Lower lobe of right lung (tissue), 2 donors: Measurements from ENCODE around the gene PHACTR1. TPM values are rescaled to one million over a fixed set of nuclear protein-coding genes. Genes with fewer than 3 reads are reported as not detected.

Source experiments
- ATAC-seq, 2 donors: fragments of 200-7000 bp; cut with Tn5 transposase; one replicate each; pipeline ENCODE4 v1.9.1; 2020 to 2022; ENCODE audit warnings: mild to moderate bottlenecking in 2 of 2, moderate library complexity in 2 of 2
- DNase-seq: peaks from one replicate; pipeline ENCODE4 v3.0.0-alpha.2; 2020
- H3K27ac ChIP-seq: fragments of 200-600 bp; one replicate; pipeline ENCODE4 v1.8.0; 2022
- H3K27me3 ChIP-seq: fragments of 200-600 bp; one replicate; pipeline ENCODE4 v1.8.0; 2022; ENCODE audit warnings: low read depth
- H3K36me3 ChIP-seq: fragments of 200-600 bp; one replicate; pipeline ENCODE4 v1.8.0; 2022; ENCODE audit warnings: mild to moderate bottlenecking
- H3K4me1 ChIP-seq: fragments of 200-600 bp; one replicate; pipeline ENCODE4 v1.8.0; 2022
- H3K4me3 ChIP-seq: fragments of 200-600 bp; one replicate; pipeline ENCODE4 v1.8.0; 2022; ENCODE audit warnings: mild to moderate bottlenecking
- H3K9me3 ChIP-seq: fragments of 200-600 bp; one replicate; pipeline ENCODE4 v1.8.0; 2022
- intact Hi-C: fragments of 100-400 bp; cut with DNase I; formaldehyde crosslinking; loops from one replicate; pipeline ENCODE4 v1.11.0; 2022
- total RNA-seq: library from RNA; stranded (reverse); fragmentation: NEBNext Ultra II Directional; extraction: Animal tissue kit (Norgen Biotek cat#: 25700); gene quantifications from one replicate; pipeline ENCODE4 v1.2.1, GENCODE V29; 2021
- TF ChIP-seq, protein P1 (sequence below): fragments of 200-600 bp; IDR thresholded peaks from one replicate; pipeline ENCODE4 v1.8.0; 2022; ENCODE audit warnings: antibody characterized with exemption, mild to moderate bottlenecking
- donor health status: DM: no; HTN: yes; CAD: no; lungs with severe emphysema.

Gene PHACTR1
- total RNA-seq, 1 donor from 2014 or later, result 91.0 TPM

DNA sequence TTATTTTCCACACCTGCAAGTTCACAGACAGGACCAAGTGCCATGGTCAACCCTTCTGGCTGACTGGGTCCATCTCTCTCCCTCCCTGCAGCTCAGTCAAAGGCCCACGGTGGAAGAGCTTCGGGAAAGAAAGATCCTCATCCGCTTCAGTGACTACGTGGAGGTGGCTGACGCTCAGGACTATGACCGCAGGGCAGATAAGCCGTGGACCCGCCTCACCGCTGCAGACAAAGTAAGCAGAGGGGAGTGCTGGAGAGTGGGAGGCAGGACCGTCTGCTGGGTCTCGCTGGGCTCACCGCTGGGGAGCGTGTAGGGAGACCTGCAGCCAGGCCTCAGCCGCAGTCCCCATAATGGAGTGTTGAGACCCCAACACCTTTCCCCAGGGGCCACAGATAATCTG lies 566.8 kb downstream of the PHACTR1 start:
- DNase-seq, result no peak
- no peak for ATAC-seq
- H3K27ac ChIP-seq, result no peak overlapping the region
- H3K4me3 ChIP-seq, result no peak overlapping the region
- intact Hi-C loops, result no loop called here
- TF ChIP-seq, protein P1, sequence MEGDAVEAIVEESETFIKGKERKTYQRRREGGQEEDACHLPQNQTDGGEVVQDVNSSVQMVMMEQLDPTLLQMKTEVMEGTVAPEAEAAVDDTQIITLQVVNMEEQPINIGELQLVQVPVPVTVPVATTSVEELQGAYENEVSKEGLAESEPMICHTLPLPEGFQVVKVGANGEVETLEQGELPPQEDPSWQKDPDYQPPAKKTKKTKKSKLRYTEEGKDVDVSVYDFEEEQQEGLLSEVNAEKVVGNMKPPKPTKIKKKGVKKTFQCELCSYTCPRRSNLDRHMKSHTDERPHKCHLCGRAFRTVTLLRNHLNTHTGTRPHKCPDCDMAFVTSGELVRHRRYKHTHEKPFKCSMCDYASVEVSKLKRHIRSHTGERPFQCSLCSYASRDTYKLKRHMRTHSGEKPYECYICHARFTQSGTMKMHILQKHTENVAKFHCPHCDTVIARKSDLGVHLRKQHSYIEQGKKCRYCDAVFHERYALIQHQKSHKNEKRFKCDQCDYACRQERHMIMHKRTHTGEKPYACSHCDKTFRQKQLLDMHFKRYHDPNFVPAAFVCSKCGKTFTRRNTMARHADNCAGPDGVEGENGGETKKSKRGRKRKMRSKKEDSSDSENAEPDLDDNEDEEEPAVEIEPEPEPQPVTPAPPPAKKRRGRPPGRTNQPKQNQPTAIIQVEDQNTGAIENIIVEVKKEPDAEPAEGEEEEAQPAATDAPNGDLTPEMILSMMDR, result no peak
- H3K36me3 ChIP-seq, result peaks cover 86% of the 10 kb centered on the region
- no peaks in the 10 kb centered on the region for H3K27me3 ChIP-seq
- peaks cover 4% of the 10 kb centered on the region for H3K4me1 ChIP-seq
- peaks cover 9% of the 10 kb centered on the region for H3K9me3 ChIP-seq

DNA sequence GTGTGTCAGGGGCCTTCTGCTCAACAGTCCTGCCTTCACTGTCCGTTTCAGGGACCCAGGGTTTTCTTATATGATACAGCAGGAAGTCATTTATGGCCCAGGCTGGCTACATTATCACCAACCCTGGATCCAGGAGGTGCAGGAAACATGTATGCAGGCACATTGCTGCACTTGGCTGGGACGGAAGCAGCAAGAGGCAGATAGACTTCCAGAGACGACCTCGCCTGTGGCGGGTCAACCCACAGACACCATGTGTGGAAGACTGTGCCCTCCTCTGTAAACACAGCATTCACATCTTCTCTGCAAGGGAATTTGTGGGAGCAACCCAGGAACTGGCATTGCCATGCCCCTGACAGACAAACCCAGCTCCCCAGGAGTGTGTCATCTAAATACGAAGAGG lies 568.1 kb downstream of the PHACTR1 start:
- H3K27me3 ChIP-seq, result no peaks in the 10 kb centered on the region
- DNase-seq, result no peak
- H3K4me3 ChIP-seq, result no peak overlapping the region
- peaks cover 4% of the 10 kb centered on the region for H3K4me1 ChIP-seq
- H3K9me3 ChIP-seq, result peaks cover 9% of the 10 kb centered on the region
- intact Hi-C loops, result no loop called here
- no peak for ATAC-seq
- H3K27ac ChIP-seq, result no peak overlapping the region
- TF ChIP-seq, protein P1, result no peak
- H3K36me3 ChIP-seq, result peaks cover 82% of the 10 kb centered on the region

DNA sequence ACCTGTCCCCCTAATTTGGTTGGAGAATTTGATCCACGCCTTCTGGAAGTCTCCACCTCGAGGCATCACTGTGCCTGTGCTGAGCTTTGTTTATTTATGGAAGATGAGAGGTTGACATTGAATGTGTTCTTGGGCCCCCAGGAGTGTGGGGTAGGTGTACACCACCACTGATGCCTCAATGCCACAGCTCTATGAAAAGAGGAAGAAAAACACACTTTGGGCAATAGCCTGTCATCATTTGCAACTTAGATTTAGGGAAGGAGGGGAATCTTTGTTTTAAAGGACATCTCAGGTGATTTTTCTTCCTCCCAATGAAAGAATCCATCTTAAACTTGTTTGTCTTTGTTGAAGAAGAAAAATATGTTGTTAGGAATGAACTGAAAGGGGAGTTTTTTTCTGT lies 569.1 kb downstream of the PHACTR1 start:
- TF ChIP-seq, protein P1, result no peak
- peaks cover 78% of the 10 kb centered on the region for H3K36me3 ChIP-seq
- no peaks in the 10 kb centered on the region for H3K27me3 ChIP-seq

DNA sequence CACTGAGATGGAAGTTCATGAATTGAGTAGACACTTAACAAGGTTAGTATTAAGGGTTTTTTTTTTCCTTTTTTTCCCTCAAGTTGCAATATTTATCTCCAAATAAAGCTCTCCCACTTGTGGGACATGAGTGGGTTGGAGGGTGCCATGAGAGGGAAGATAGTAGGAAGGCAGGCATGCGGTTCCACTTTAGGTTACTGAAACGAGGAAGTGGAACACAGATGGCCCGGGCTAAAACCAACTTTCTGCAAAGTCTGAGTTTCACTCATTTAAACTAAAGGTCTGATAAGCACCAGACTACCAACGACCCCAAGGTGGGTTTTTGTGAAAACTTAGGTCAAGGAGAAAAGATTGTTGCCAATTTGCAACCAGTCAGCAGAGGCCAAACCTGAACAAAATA lies 569.6 kb downstream of the PHACTR1 start:
- peak in 1 of 2 donors; percentile 68 for ATAC-seq
- Histone ChIP-seq H3K4me1 (peaks cover 4% of the 10 kb centered on the region), H3K27ac (no peak overlapping the region), H3K4me3 (no peak overlapping the region), H3K27me3 (no peaks in the 10 kb centered on the region), H3K36me3 (peaks cover 75% of the 10 kb centered on the region), H3K9me3 (peaks cover 9% of the 10 kb centered on the region)
- TF ChIP-seq, protein P1, result no peak
- no peak for DNase-seq
- intact Hi-C loops, result no loop called here

More for the DNA sequence above, 569.1 kb downstream of the PHACTR1 start:
- Histone ChIP-seq H3K4me1 (peaks cover 4% of the 10 kb centered on the region), H3K9me3 (peaks cover 9% of the 10 kb centered on the region), H3K27ac (no peak overlapping the region), H3K4me3 (no peak overlapping the region)
- DNase-seq, result no peak
- intact Hi-C loops, result no loop called here
- ATAC-seq, result no peak

DNA sequence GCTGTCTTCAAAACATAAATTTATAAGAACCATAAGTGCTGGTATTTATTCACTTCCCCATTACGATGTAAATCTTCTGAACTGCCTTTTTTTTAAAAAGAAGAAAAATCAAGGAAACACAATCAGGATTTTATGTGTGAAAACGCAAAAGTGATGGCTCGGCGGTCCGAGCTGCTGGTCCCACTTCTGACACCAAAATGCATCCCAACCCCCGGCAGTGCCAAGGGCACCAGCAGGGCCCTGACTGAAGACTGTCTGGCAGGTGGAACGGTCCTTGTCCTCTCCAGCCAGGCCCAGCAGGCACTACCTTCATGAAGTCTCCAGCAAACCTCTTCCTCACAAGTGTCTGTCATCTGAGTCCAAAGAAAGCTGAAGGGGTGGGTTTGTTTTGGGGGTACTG lies 570.5 kb downstream of the PHACTR1 start:
- intact Hi-C loops, result no loop called here
- peaks cover 9% of the 10 kb centered on the region for H3K9me3 ChIP-seq
- H3K4me3 ChIP-seq, result no peak overlapping the region
- ATAC-seq (no peak), DNase-seq (no peak)
- H3K4me1 ChIP-seq, result peaks cover 4% of the 10 kb centered on the region
- H3K36me3 ChIP-seq, result peaks cover 67% of the 10 kb centered on the region
- H3K27ac ChIP-seq, result no peak overlapping the region
- TF ChIP-seq, protein P1, result no peak
- H3K27me3 ChIP-seq, result no peaks in the 10 kb centered on the region

DNA sequence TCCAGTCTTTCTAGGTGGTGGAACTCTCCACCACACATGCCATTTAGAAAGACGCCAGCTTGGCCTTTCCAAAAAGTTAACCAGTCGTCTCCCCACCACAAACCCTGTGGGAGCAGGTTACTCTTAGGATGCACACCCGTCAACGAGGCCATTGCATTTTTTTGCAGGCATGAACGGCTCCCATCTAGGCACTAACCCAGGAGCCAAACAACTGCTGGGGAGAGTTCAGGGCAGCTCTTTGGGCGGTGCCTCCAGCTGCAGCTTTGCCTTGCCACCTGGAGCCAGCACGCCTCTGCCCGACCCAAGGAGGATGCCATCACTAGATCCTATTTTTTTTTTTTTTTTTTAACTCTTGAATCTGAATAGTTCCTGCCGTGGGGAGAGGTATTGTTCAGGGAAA lies 571.9 kb downstream of the PHACTR1 start:
- Histone ChIP-seq H3K9me3 (peaks cover 9% of the 10 kb centered on the region), H3K4me3 (no peak overlapping the region), H3K27ac (no peak overlapping the region), H3K27me3 (no peaks in the 10 kb centered on the region), H3K36me3 (peaks cover 67% of the 10 kb centered on the region), H3K4me1 (peaks cover 4% of the 10 kb centered on the region)
- no peak for DNase-seq
- ATAC-seq, result no peak
- intact Hi-C loops, result no loop called here
- TF ChIP-seq, protein P1, result no peak
